RWPE2 (cell line): ENCODE data around the gene PDE3B.

Experiments used
- ATAC-seq: fragments of 200-7000 bp; cut with Tn5 transposase; 3 replicates; pipeline ENCODE4 v1.9.1; 2021; ENCODE audit warnings: low read depth
- DNase-seq: peaks from one replicate; pipeline ENCODE4 v3.0.0-alpha.2; 2020; ENCODE audit warnings: low spot score
- H3K27ac ChIP-seq: fragments of 450-650 bp; 2 replicates; pipeline ENCODE4 v1.5.1; 2017; ENCODE audit warnings: mild to moderate bottlenecking; ENCODE audit not compliant: poor library complexity, severe bottlenecking
- H3K27me3 ChIP-seq: fragments of 250-450 bp; sonication (Bioruptor Pico); 2 replicates; pipeline ENCODE4 v1.5.1; 2021; ENCODE audit warnings: mild to moderate bottlenecking, moderate library complexity; ENCODE audit not compliant: insufficient read depth, poor library complexity, severe bottlenecking
- H3K36me3 ChIP-seq: fragments of 250-450 bp; sonication (Bioruptor Pico); 2 replicates; pipeline ENCODE4 v1.5.1; 2020; ENCODE audit warnings: low read depth, mild to moderate bottlenecking, moderate library complexity
- H3K4me1 ChIP-seq: fragments of 250-450 bp; sonication (Bioruptor Pico); 2 replicates; pipeline ENCODE4 v1.5.1; 2021; ENCODE audit warnings: mild to moderate bottlenecking, moderate library complexity; ENCODE audit not compliant: insufficient read depth, poor library complexity, severe bottlenecking
- H3K4me3 ChIP-seq: fragments of 250-450 bp; sonication (Bioruptor Pico); 2 replicates; pipeline ENCODE4 v1.5.1; 2021; ENCODE audit warnings: mild to moderate bottlenecking, moderate library complexity; ENCODE audit not compliant: severe bottlenecking
- H3K9me3 ChIP-seq: fragments of 250-450 bp; sonication (Bioruptor Pico); 2 replicates; pipeline ENCODE4 v1.5.1; 2021; ENCODE audit warnings: mild to moderate bottlenecking, moderate library complexity; ENCODE audit not compliant: severe bottlenecking
- TF ChIP-seq, protein P1 (sequence below): fragments of 450-650 bp; IDR thresholded peaks from one replicate; pipeline ENCODE4 v1.5.1; 2017; ENCODE audit warnings: mild to moderate bottlenecking, moderate library complexity; ENCODE audit not compliant: poor library complexity, severe bottlenecking

The PDE3B gene

DNA sequence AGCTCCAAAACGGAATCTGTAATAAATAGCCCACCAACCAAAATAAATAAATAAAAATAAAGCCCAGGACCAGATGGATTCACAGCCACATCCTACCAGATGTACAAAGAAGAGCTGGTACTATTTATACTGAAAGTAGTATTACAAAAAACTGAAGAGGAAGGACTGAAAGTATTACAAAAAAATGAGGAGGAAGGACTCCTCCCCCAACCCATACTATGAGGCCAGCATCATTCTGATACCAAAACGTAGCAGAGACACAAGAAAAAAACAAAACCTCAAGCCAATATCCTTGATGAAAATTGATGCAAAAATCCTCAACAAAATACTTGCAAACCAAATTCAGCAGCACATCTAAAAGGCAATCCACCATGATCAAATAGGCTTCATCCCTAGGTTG is 183.0 kb downstream of the PDE3B start:
- no peak for ATAC-seq
- TF ChIP-seq, protein P1, sequence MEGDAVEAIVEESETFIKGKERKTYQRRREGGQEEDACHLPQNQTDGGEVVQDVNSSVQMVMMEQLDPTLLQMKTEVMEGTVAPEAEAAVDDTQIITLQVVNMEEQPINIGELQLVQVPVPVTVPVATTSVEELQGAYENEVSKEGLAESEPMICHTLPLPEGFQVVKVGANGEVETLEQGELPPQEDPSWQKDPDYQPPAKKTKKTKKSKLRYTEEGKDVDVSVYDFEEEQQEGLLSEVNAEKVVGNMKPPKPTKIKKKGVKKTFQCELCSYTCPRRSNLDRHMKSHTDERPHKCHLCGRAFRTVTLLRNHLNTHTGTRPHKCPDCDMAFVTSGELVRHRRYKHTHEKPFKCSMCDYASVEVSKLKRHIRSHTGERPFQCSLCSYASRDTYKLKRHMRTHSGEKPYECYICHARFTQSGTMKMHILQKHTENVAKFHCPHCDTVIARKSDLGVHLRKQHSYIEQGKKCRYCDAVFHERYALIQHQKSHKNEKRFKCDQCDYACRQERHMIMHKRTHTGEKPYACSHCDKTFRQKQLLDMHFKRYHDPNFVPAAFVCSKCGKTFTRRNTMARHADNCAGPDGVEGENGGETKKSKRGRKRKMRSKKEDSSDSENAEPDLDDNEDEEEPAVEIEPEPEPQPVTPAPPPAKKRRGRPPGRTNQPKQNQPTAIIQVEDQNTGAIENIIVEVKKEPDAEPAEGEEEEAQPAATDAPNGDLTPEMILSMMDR = no peak

DNA sequence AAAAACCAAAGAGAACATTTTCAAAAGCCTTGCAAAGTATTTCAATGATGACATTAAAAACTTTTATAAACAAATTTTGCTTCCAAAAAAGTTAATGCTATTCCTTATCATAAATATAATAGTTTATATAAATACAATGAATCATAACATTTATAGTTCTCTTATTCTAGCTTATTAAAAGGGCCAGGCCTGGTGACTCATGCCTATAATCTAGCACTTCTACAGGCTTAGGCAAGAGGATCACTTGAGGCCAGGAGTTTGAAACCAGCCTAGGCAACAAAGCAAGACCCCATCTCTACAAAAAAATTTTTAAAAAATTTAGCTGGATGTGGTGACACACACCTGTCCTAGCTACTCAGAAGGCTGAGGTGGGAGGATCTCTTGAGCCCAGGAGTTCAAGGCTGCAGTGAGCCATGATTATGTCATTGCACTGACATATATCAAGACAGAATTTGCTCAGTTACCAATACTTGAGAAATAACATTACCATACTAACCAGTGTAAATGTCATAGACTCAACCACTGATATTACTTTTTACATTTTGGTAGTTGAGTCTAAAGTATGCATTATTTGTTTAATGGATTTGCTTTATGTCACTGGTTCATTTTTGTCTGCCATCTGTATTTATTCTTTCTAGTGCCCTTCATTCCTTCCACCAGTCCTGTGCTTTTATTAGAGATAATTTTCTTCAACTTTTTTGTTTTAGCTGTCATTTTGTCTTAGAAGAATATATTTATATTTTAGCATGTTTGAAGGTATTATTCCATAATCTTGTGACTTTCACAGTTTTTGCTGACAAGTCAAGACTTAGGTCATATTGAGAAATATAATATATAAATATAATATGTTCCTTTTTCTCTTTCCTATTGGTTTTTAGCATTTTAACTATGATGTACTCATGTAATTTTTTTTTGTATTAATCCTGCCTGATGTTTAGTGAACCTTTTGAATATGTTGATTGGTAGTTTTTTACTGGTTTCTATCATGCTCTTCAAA is 192.2 kb downstream of the PDE3B start:
- H3K27me3 ChIP-seq = no peaks in the 10 kb centered on the region
- TF ChIP-seq, protein P1 = no peak
- DNase-seq (no peak), ATAC-seq (no peak)
- no peaks in the 10 kb centered on the region for H3K4me1 ChIP-seq
- H3K4me3 ChIP-seq = no peak overlapping the region
- H3K9me3 ChIP-seq = no peaks in the 10 kb centered on the region
- H3K27ac ChIP-seq = no peak overlapping the region
- H3K36me3 ChIP-seq = no peaks in the 10 kb centered on the region

More for the DNA sequence above, 183.0 kb downstream of the PDE3B start:
- Histone ChIP-seq H3K4me1 (no peaks in the 10 kb centered on the region), H3K27ac (no peak overlapping the region), H3K4me3 (no peak overlapping the region), H3K36me3 (no peaks in the 10 kb centered on the region), H3K9me3 (no peaks in the 10 kb centered on the region), H3K27me3 (no peaks in the 10 kb centered on the region)
- no peak for DNase-seq

DNA sequence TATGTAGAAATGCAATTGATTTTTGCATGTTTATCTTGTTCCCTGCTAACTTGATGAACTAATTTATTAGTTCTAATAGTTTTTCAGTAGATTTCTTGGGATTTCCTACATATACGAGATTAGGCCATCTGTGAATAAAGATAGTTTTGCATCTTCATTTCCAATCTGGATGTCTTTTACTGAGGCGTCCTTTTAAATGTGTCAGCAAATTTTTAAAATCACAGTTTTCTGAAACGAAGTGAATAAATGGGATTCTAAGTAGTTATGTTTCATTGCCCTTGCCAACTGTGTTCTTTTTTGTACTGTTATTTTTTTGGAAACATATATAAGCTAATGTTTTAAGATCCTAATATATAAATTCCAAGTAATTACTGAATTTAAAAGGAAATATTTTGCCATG is 198.4 kb downstream of the PDE3B start:
- TF ChIP-seq, protein P1 = no peak

DNA sequence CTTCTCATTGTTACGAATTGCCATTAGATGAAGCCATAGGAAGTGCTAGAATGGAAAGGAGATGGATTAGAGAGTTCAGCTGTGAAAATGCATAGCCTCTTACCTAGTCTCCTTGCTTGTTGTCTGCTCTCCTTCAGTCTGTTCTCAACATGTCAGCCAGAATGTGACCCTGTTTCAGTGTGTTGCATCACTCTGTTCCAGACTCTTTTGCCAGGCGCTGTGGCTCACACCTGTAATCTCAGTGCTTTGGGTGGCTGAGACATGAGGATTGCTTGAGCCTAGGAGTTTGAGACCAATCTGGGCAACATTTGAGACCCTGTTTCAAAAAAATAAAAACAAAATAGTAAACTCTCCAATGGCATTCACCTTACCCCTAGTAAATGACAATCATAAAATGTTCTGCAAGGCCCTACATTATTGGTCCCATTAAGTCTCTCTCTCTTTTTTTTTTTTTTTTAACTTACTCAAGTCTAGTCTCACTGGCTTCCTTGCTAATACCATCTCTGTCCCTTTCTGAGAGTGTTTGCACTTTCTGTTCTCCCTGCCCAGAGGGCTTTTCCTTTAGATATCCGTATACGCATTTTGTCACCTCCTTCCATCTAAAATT is 209.1 kb downstream of the PDE3B start:
- no peaks in the 10 kb centered on the region for H3K36me3 ChIP-seq
- ATAC-seq (no peak), DNase-seq (no peak)
- no peaks in the 10 kb centered on the region for H3K9me3 ChIP-seq
- H3K4me3 ChIP-seq = no peak overlapping the region
- H3K27ac ChIP-seq = no peak overlapping the region
- TF ChIP-seq, protein P1 = no peak
- no peaks in the 10 kb centered on the region for H3K4me1 ChIP-seq
- H3K27me3 ChIP-seq = no peaks in the 10 kb centered on the region

More for the DNA sequence above, 198.4 kb downstream of the PDE3B start:
- no peaks in the 10 kb centered on the region for H3K27me3 ChIP-seq
- no peak overlapping the region for H3K4me3 ChIP-seq
- no peaks in the 10 kb centered on the region for H3K9me3 ChIP-seq
- no peak overlapping the region for H3K27ac ChIP-seq
- H3K36me3 ChIP-seq = no peaks in the 10 kb centered on the region
- H3K4me1 ChIP-seq = no peaks in the 10 kb centered on the region
- no peak for DNase-seq
- no peak for ATAC-seq
